Activated gamma-delta T cell treated with anti-CD3 and anti-CD28 coated beads, Interleukin-2, amount 50 U/mL, for 16 hours (primary cell): ENCODE measurements around the gene AGBL1.
"Not testable (repeated sequence)": the region's sequence is repeated elsewhere in the genome, so short reads cannot be mapped to it uniquely, and the experiment has no call there.

Source experiments
- DNase-seq: peaks from one replicate; pipeline ENCODE4 v3.0.0-alpha.2; 2020; ENCODE audit warnings: low read depth

The AGBL1 gene

GRCh38 chr15:86506401-86506800 is 426.7 kb downstream of the AGBL1 start:
- DNase-seq: no peak

GRCh38 chr15:86515625-86516024 is 436.0 kb downstream of the AGBL1 start:
- DNase-seq: no peak

- no peak for DNase-seq
Measured at GRCh38 chr15:86522721-86523120, 443.1 kb downstream of the AGBL1 start.

GRCh38 chr15:86526938-86527690 is 447.4 kb downstream of the AGBL1 start:
- no peak for DNase-seq

- DNase-seq: not testable (repeated sequence)
Measured at GRCh38 chr15:86528094-86528493, 448.4 kb downstream of the AGBL1 start.

- DNase-seq: no peak
Measured at GRCh38 chr15:86538141-86538540, 458.5 kb downstream of the AGBL1 start.

- DNase-seq: no peak
Measured at GRCh38 chr15:86540840-86541467, 461.3 kb downstream of the AGBL1 start.

GRCh38 chr15:86541540-86541939 is 461.9 kb downstream of the AGBL1 start:
- DNase-seq: no peak

- DNase-seq: no peak
Measured at GRCh38 chr15:86550075-86550474, 470.4 kb downstream of the AGBL1 start.

- DNase-seq: no peak
Measured at GRCh38 chr15:86553108-86553507, 473.4 kb downstream of the AGBL1 start.

- DNase-seq: no peak
Measured at GRCh38 chr15:86555098-86555497, 475.4 kb downstream of the AGBL1 start.

GRCh38 chr15:86555939-86556338 is 476.3 kb downstream of the AGBL1 start:
- no peak for DNase-seq

GRCh38 chr15:86556396-86557017 is 476.8 kb downstream of the AGBL1 start:
- no peak for DNase-seq

GRCh38 chr15:86557018-86557550 is 477.4 kb downstream of the AGBL1 start:
- no peak for DNase-seq

- DNase-seq: no peak
Measured at GRCh38 chr15:86558252-86558651, 478.6 kb downstream of the AGBL1 start.

- no peak for DNase-seq
Measured at GRCh38 chr15:86558686-86559085, 479.0 kb downstream of the AGBL1 start.

GRCh38 chr15:86568378-86568777 is 488.7 kb downstream of the AGBL1 start:
- no peak for DNase-seq

- DNase-seq: no peak
Measured at GRCh38 chr15:86570738-86571137, 491.1 kb downstream of the AGBL1 start.

GRCh38 chr15:86571873-86572272 is 492.2 kb downstream of the AGBL1 start:
- DNase-seq: no peak

- no peak for DNase-seq
Measured at GRCh38 chr15:86572368-86572841, 492.7 kb downstream of the AGBL1 start.

- no peak for DNase-seq
Measured at GRCh38 chr15:86573476-86573875, 493.8 kb downstream of the AGBL1 start.

- DNase-seq: no peak
Measured at GRCh38 chr15:86588413-86588812, 508.7 kb downstream of the AGBL1 start.

GRCh38 chr15:86590461-86590860 is 510.8 kb downstream of the AGBL1 start:
- DNase-seq: no peak
